Motor neuron (in vitro differentiated cells): ENCODE measurements around the gene CMTM4. TPM values are rescaled to one million over a fixed set of nuclear protein-coding genes. Genes with fewer than 3 reads are reported as not detected.
A peak's percentile ranks its signal among the peaks of the same experiment; 100 is the strongest.

Source experiments
- ATAC-seq, 8 experiments: fragments of 200-7000 bp; cut with Tn5 transposase; replicated peaks in 6 of 8; 2 replicates each; pipeline ENCODE4 v1.8.0; 2021; ENCODE audit warnings: mild to moderate bottlenecking in 8 of 8, moderate library complexity in 8 of 8
- H3K27ac ChIP-seq, 2 donors: fragments of 250-450 bp; sonication (Bioruptor Pico); 2 replicates each; pipeline ENCODE4 v1.9.0; 2021; ENCODE audit warnings: antibody characterized with exemption in 2 of 2, mild to moderate bottlenecking in 2 of 2, moderate library complexity in 1 of 2
- H3K4me1 ChIP-seq, 2 donors: fragments of 250-450 bp; sonication (Bioruptor Pico); replicated peaks in 1 of 2; 2 replicates each; pipeline ENCODE4 v1.6.1; 2021; ENCODE audit warnings: antibody characterized with exemption in 2 of 2, mild to moderate bottlenecking in 2 of 2, moderate library complexity in 1 of 2
- H3K4me3 ChIP-seq, 5 donors: fragments of 250-450 bp; sonication (Bioruptor Pico); 2 replicates each; pipeline ENCODE4 v1.9.0; 2021; ENCODE audit warnings: antibody characterized with exemption in 5 of 5, mild to moderate bottlenecking in 5 of 5, moderate library complexity in 4 of 5
- WGBS, 10 experiments: fragments of 450-650 bp; shearing (Covaris generic); methylation state at CpG; one replicate each; pipeline ENCODE4 v1.0.0; 2022; 5-methylcytosine and 5-hydroxymethylcytosine counted together
- in situ Hi-C, 9 experiments: fragments of 400-800 bp; cut with MboI; loops; one replicate each; pipeline ENCODE4 v1.15.0; 2021; ENCODE audit warnings: low sequenced_read_pairs in 9 of 9, low pct_unique_long_range_greater_than_20kb in 2 of 9; ENCODE audit not compliant: unreplicated experiment in 9 of 9
- total RNA-seq, 8 experiments: library from RNA; unstranded; fragments of 300-600 nt; gene quantifications; 2 replicates each; pipeline versions ENCODE4 v1.2.3 to v1.2.4, GENCODE V29; 2022

CMTM4 gene
- total RNA-seq, 8 experiments from 2014 or later: 8.3 to 45.3 (median 12.3) TPM

- in situ Hi-C loops: loop anchor here in 1 of 9 experiments (25.0 kb wide), 1 partner anchor 252 kb away; no protein-coding TSS in a partner anchor
- WGBS, 10 experiments: 88 to 100% (median 92%) methylated on average over 1 to 11 of the region's 14 CpGs; no CpG with 5 or more reads in 5 of the 10 experiments
- ATAC-seq: no peak
- Histone ChIP-seq H3K4me1 (peaks cover 0 to 4% of the 10 kb centered on the region in 2 donors), H3K4me3 (no peak overlapping the region), H3K27ac (no peak overlapping the region)
Observed at GRCh38 chr16:66610111-66610820, 86.3 kb downstream of the CMTM4 start.

- ATAC-seq: no peak
- in situ Hi-C loops: loop anchor here in 1 of 9 experiments (25.0 kb wide), 1 partner anchor 253 kb away; no protein-coding TSS in a partner anchor
- H3K4me3 ChIP-seq: no peak overlapping the region
- H3K4me1 ChIP-seq: peaks cover 0 to 4% of the 10 kb centered on the region in 2 donors
- WGBS, 10 experiments: 100% methylated on average over 1 of the region's 12 CpGs; no CpG with 5 or more reads in 9 of the 10 experiments
- no peak overlapping the region for H3K27ac ChIP-seq
Observed at GRCh38 chr16:66609139-66609510, 87.4 kb downstream of the CMTM4 start.

- Histone ChIP-seq H3K4me3 (no peak overlapping the region), H3K27ac (no peak overlapping the region), H3K4me1 (peaks cover 0 to 8% of the 10 kb centered on the region in 2 donors)
- 0 to 40% (median 4%) methylated on average over 1 to 11 of the region's 17 CpGs; no CpG with 5 or more reads in 4 of the 10 experiments for WGBS, 10 experiments
- peak; percentile 40 to 55 (median 48) for ATAC-seq
- in situ Hi-C loops: loop anchor here in 1 of 9 experiments (25.0 kb wide), 1 partner anchor 254 kb away; no protein-coding TSS in a partner anchor
Observed at GRCh38 chr16:66608241-66609138, 88.1 kb downstream of the CMTM4 start.

GRCh38 chr16:66605979-66606751 is 90.4 kb downstream of the CMTM4 start:
- no peak overlapping the region for H3K27ac ChIP-seq
- peaks cover 0 to 9% of the 10 kb centered on the region in 2 donors for H3K4me1 ChIP-seq
- H3K4me3 ChIP-seq: peak overlapping the region in 4 of 5 donors; percentile 84 to 98 (median 91)
- no peak for ATAC-seq
- in situ Hi-C loops: loop anchor here in 1 of 9 experiments (25.0 kb wide), 1 partner anchor 256 kb away; no protein-coding TSS in a partner anchor
- 81 to 100% (median 91%) methylated on average over 1 to 3 of the region's 10 CpGs; no CpG with 5 or more reads in 6 of the 10 experiments for WGBS, 10 experiments

GRCh38 chr16:66605177-66605978 is 91.2 kb downstream of the CMTM4 start:
- peaks cover 0 to 9% of the 10 kb centered on the region in 2 donors for H3K4me1 ChIP-seq
- ATAC-seq: peak; percentile 38 to 69 (median 58)
- WGBS, 10 experiments: 0% methylated on average over 1 of the region's 61 CpGs; no CpG with 5 or more reads in 9 of the 10 experiments
- peak overlapping the region; percentile 3 to 84 for H3K27ac ChIP-seq
- H3K4me3 ChIP-seq: peak overlapping the region; percentile 84 to 98 (median 96)
- in situ Hi-C loops: loop anchor here in 1 of 9 experiments (25.0 kb wide), 1 partner anchor 257 kb away; no protein-coding TSS in a partner anchor

GRCh38 chr16:66604376-66605176 is 92.0 kb downstream of the CMTM4 start, which contains the start of gene CMTM3:
TSS of gene CMTM3 (plus strand) at chr16:66604704. CDS start at chr16:66604806, 102 bp downstream.
- in situ Hi-C loops: loop anchor here in 1 of 9 experiments (25.0 kb wide), 1 partner anchor 258 kb away; no protein-coding TSS in a partner anchor
- peaks cover 0 to 9% of the 10 kb centered on the region in 2 donors for H3K4me1 ChIP-seq
- H3K4me3 ChIP-seq: peak within 1 kb of the TSS; percentile 84 to 98 (median 96)
- ATAC-seq: peak; percentile 53 to 77 (median 64)
- WGBS, 10 experiments: no CpG with 5 or more reads among the region's 96 CpGs
- H3K27ac ChIP-seq: peak within 1 kb of the TSS; percentile 38 to 84

GRCh38 chr16:66603537-66604375 is 92.8 kb downstream of the CMTM4 start:
- 10 to 76% (median 66%) methylated on average over 2 to 11 of the region's 32 CpGs; no CpG with 5 or more reads in 1 of the 10 experiments for WGBS, 10 experiments
- peaks cover 0 to 9% of the 10 kb centered on the region in 2 donors for H3K4me1 ChIP-seq
- in situ Hi-C loops: loop anchor here in 1 of 9 experiments (25.0 kb wide), 1 partner anchor 259 kb away; no protein-coding TSS in a partner anchor
- H3K4me3 ChIP-seq: peak overlapping the region; percentile 84 to 98 (median 96)
- H3K27ac ChIP-seq: peak overlapping the region; percentile 7 to 84
- peak; percentile 14 to 50 (median 42) for ATAC-seq

- Histone ChIP-seq H3K4me1 (peaks cover 0 to 4% of the 10 kb centered on the region in 2 donors), H3K4me3 (no peak overlapping the region), H3K27ac (no peak overlapping the region)
- no peak for ATAC-seq
- 73 to 100% (median 83%) methylated on average over 1 to 4 of the region's 5 CpGs; no CpG with 5 or more reads in 7 of the 10 experiments for WGBS, 10 experiments
- in situ Hi-C loops: loop anchor here in 1 of 9 experiments (25.0 kb wide), 1 partner anchor 261 kb away; no protein-coding TSS in a partner anchor
Observed at GRCh38 chr16:66601471-66601870, 95.1 kb downstream of the CMTM4 start.

GRCh38 chr16:66600477-66600876 is 96.1 kb downstream of the CMTM4 start:
- Histone ChIP-seq H3K27ac (no peak overlapping the region), H3K4me1 (peaks cover 0 to 4% of the 10 kb centered on the region in 2 donors), H3K4me3 (no peak overlapping the region)
- no peak for ATAC-seq
- WGBS, 10 experiments: no CpG with 5 or more reads among the region's 1 CpG
- in situ Hi-C loops: loop anchor here in 1 of 9 experiments (25.0 kb wide), 1 partner anchor 262 kb away; no protein-coding TSS in a partner anchor

- in situ Hi-C loops: loop anchor here in 3 of 9 experiments (25.0 kb wide), 2 partner anchors 187 to 263 kb away; no protein-coding TSS in a partner anchor
- no peak for ATAC-seq
- no peak overlapping the region for H3K4me3 ChIP-seq
- H3K27ac ChIP-seq: no peak overlapping the region
- H3K4me1 ChIP-seq: peaks cover 0 to 4% of the 10 kb centered on the region in 2 donors
- WGBS, 10 experiments: 43 to 100% (median 75%) methylated on average over 1 to 4 of the region's 4 CpGs; no CpG with 5 or more reads in 2 of the 10 experiments
Observed at GRCh38 chr16:66599726-66600125, 96.8 kb downstream of the CMTM4 start.
